ENCODE results near the gene TAS2R60. TPM values are rescaled to one million over a fixed set of nuclear protein-coding genes. Genes with fewer than 3 reads are reported as not detected.

Gene TAS2R60
- total and polyA plus RNA-seq, 2 of the 4 experiments (the other 2 are of a cell fraction), result not detected

- H3K4me2 ChIP-seq (ENCODE audit: low read depth, low read length), result no peak overlapping the region
- no peak overlapping the region for H3K9ac ChIP-seq (ENCODE audit: low read depth, low read length)
- H3K23ac ChIP-seq (ENCODE audit: low read depth, low read length), result no peak overlapping the region
- DNase-seq, result peak; percentile 46
- H3K9me1 ChIP-seq (ENCODE audit: insufficient read depth, low read length), result peaks cover 15% of the 10 kb centered on the region
- dilution Hi-C loops (cut with HindIII; ENCODE audit: low sequenced_read_pairs, unreplicated experiment) (no loop called here), intact Hi-C loops (cut with micrococcal nuclease) (no loop called here), in situ Hi-C loops (cut with MboI; ENCODE audit: low sequenced_read_pairs) (no loop called here)
- H2BK120ac ChIP-seq (ENCODE audit: low read depth, low read length), result peak overlapping the region; percentile 49; the same call in 1 of the 2 replicates
- H4K5ac ChIP-seq (ENCODE audit: low read depth, low read length), result no peak overlapping the region
- peaks cover 10% of the 10 kb centered on the region; the same call in 1 of the 2 replicates for H3K36me3 ChIP-seq (ENCODE audit: control insufficient read depth, insufficient read depth, low read length)
- H3K4me1 ChIP-seq (ENCODE audit: control insufficient read depth, insufficient read depth, low read length), result peaks cover 16% of the 10 kb centered on the region
- H3K27me3 ChIP-seq (ENCODE audit: control insufficient read depth, insufficient read depth, low read length), result peaks cover 10% of the 10 kb centered on the region
- no peak overlapping the region for H2BK15ac ChIP-seq (ENCODE audit: low read depth, low read length)
- no peak overlapping the region for H2AK5ac ChIP-seq (ENCODE audit: low read depth, low read length)
- no peak overlapping the region for H3K56ac ChIP-seq (ENCODE audit: extremely low read depth, insufficient read depth, low read length)
- no peak overlapping the region for H3K14ac ChIP-seq (replicated peaks; ENCODE audit: low read depth, low read length)
- POLR2A ChIA-PET (ENCODE audit: unreplicated experiment), result interaction anchor here (1.5 kb wide), 1 partner anchor 13 kb away, joined by 4 read pairs; no protein-coding TSS in a partner anchor
- H3K79me1 ChIP-seq (ENCODE audit: low read depth in 1 of 2, low read length in 2 of 2), result peaks cover 0 to 10% of the 10 kb centered on the region in 2 experiments; a peak in 2 of 4 replicates
- no peak overlapping the region for H2BK5ac ChIP-seq (ENCODE audit: low read depth, low read length, poor library complexity, severe bottlenecking)
- no peak overlapping the region for H2BK20ac ChIP-seq (ENCODE audit: low read depth, low read length)
- H2AK9ac ChIP-seq (replicated peaks; ENCODE audit: low read depth, low read length, poor library complexity), result peak overlapping the region; percentile 62
- CTCF ChIA-PET, result interaction anchor here (1.0 kb wide), 1 partner anchor 157 kb away, joined by 3 read pairs; no protein-coding TSS in a partner anchor
- BruUV-seq (replicated peaks), result no TSS peak
- H2AFZ ChIP-seq (replicated peaks; ENCODE audit: low read length, poor library complexity), result peak overlapping the region; percentile 64
- 14% methylated on average over 4 of the region's 28 CpGs; no CpG with 5 or more reads in 1 of the 2 experiments for WGBS, 2 experiments (ENCODE audit: extremely low coverage in 2 of 2, insufficient read length in 1 of 2)
- peak; percentile 24; the same call in 1 of the 2 replicates for ATAC-seq (ENCODE audit: low read depth)
- no peaks in the 10 kb centered on the region for H3K9me3 ChIP-seq (ENCODE audit: control insufficient read depth, insufficient read depth, low read length)
- no peak overlapping the region; the same call in 1 of the 2 replicates for H4K91ac ChIP-seq (ENCODE audit: insufficient read depth, low read depth, low read length)
- 0 out of 4 replicates have a peak overlapping the region, but pooled peaks of 1 of the 2 experiments have one; percentile 17 for H4K8ac ChIP-seq (ENCODE audit: low read depth in 2 of 2, low read length in 2 of 2)
- H3K27ac ChIP-seq (ENCODE audit: insufficient read depth, low read length), result no peak overlapping the region
- peak overlapping the region; percentile 70 for H3K4ac ChIP-seq (ENCODE audit: low read depth, low read length)
- no peak overlapping the region for H3K4me3 ChIP-seq (ENCODE audit: insufficient read depth, low read depth, low read length)
- H3K18ac ChIP-seq (ENCODE audit: low read depth, low read length), result no peak overlapping the region
- peaks cover 23% of the 10 kb centered on the region for H4K20me1 ChIP-seq (ENCODE audit: insufficient read depth, low read length)
- TF ChIP-seq RFX5 (IDR thresholded peaks at IDR 0.05; ENCODE audit: low read depth, low read length) (no peak), CEBPB (IDR thresholded peaks at IDR 0.05; ENCODE audit: low read depth, low read length) (peak; percentile 85), CHD1 (IDR thresholded peaks at IDR 0.05; ENCODE audit: low read depth, low read length) (no peak)
- TF ChIP-seq, protein P1, sequence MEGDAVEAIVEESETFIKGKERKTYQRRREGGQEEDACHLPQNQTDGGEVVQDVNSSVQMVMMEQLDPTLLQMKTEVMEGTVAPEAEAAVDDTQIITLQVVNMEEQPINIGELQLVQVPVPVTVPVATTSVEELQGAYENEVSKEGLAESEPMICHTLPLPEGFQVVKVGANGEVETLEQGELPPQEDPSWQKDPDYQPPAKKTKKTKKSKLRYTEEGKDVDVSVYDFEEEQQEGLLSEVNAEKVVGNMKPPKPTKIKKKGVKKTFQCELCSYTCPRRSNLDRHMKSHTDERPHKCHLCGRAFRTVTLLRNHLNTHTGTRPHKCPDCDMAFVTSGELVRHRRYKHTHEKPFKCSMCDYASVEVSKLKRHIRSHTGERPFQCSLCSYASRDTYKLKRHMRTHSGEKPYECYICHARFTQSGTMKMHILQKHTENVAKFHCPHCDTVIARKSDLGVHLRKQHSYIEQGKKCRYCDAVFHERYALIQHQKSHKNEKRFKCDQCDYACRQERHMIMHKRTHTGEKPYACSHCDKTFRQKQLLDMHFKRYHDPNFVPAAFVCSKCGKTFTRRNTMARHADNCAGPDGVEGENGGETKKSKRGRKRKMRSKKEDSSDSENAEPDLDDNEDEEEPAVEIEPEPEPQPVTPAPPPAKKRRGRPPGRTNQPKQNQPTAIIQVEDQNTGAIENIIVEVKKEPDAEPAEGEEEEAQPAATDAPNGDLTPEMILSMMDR (conservative IDR thresholded peaks at IDR 0.05; ENCODE audit: low read depth, low read length), result no peak
Measured at GRCh38 chr7:143396625-143397556, 46.4 kb upstream of the TAS2R60 start.

Data from IMR-90 (cell line).